ENCODE measurements around the gene STS. TPM values are rescaled to one million over a fixed set of nuclear protein-coding genes. Genes with fewer than 3 reads are reported as not detected.

STS gene
- total and polyA plus RNA-seq, 2 of the 4 experiments (the other 2 are of a cell fraction): 2.6 to 3.4 TPM

DNA sequence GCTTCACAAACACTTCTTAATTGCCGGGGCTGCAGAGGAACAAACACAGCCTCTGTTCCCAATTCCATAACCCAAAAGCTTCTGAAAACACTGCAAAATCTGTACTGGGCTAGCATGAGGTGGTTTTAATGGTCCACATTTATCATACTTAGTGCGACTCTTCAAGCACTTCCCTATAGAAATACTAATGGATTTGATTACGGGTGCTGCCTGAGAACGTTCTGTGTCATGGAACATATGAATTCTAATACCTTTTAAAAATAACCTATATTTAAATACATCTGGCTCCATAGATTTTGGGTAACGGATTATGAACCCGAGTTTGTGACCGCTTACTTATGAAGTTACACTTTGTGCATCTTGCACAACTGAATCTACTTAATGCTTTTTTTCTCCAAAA, 35.4 kb upstream of the STS start:
- no TSS peak for BruUV-seq (replicated peaks)
- Histone ChIP-seq H3K9me1 (ENCODE audit: insufficient read depth, low read length) (peaks cover 2% of the 10 kb centered on the region; the same call in 1 of the 2 replicates), H2BK15ac (ENCODE audit: low read depth, low read length) (no peak overlapping the region), H3K14ac (replicated peaks; ENCODE audit: low read depth, low read length) (no peak overlapping the region), H4K20me1 (ENCODE audit: insufficient read depth, low read length) (0 out of 2 replicates have a peak, but pooled peaks cover 5% of the 10 kb centered on the region), H3K27ac (ENCODE audit: insufficient read depth, low read length) (no peak overlapping the region), H3K18ac (ENCODE audit: low read depth, low read length) (no peak overlapping the region), H3K4me3 (ENCODE audit: insufficient read depth, low read depth, low read length) (no peak overlapping the region), H3K9me3 (ENCODE audit: control insufficient read depth, insufficient read depth, low read length) (no peaks in the 10 kb centered on the region), H2BK120ac (ENCODE audit: low read depth, low read length) (no peak overlapping the region), H2AK9ac (replicated peaks; ENCODE audit: low read depth, low read length, poor library complexity) (no peak overlapping the region), H3K36me3 (ENCODE audit: control insufficient read depth, insufficient read depth, low read length) (0 out of 2 replicates have a peak, but pooled peaks cover 2% of the 10 kb centered on the region), H4K5ac (ENCODE audit: low read depth, low read length) (no peak overlapping the region), H3K23ac (ENCODE audit: low read depth, low read length) (no peak overlapping the region), H3K27me3 (ENCODE audit: control insufficient read depth, insufficient read depth, low read length) (no peaks in the 10 kb centered on the region), H2AK5ac (ENCODE audit: low read depth, low read length) (no peak overlapping the region), H2BK5ac (ENCODE audit: low read depth, low read length, poor library complexity, severe bottlenecking) (no peak overlapping the region), H3K4ac (ENCODE audit: low read depth, low read length) (no peak overlapping the region), H3K9ac (ENCODE audit: low read depth, low read length) (no peak overlapping the region), H2AFZ (replicated peaks; ENCODE audit: low read length, poor library complexity) (no peak overlapping the region), H3K79me1 (ENCODE audit: low read depth in 1 of 2, low read length in 2 of 2) (peaks cover 23 to 29% of the 10 kb centered on the region in 2 experiments), H2BK20ac (ENCODE audit: low read depth, low read length) (no peak overlapping the region), H3K56ac (ENCODE audit: extremely low read depth, insufficient read depth, low read length) (no peak overlapping the region), H4K8ac (ENCODE audit: low read depth in 2 of 2, low read length in 2 of 2) (no peak overlapping the region), H3K4me1 (ENCODE audit: control insufficient read depth, insufficient read depth, low read length) (peaks cover 5% of the 10 kb centered on the region; the same call in 1 of the 2 replicates), H3K4me2 (ENCODE audit: low read depth, low read length) (no peak overlapping the region), H4K91ac (ENCODE audit: insufficient read depth, low read depth, low read length) (no peak overlapping the region)
- ATAC-seq (ENCODE audit: low read depth) (no peak), DNase-seq (no peak)
- intact Hi-C loops (cut with micrococcal nuclease) (no loop called here), dilution Hi-C loops (cut with HindIII; ENCODE audit: low sequenced_read_pairs, unreplicated experiment) (no loop called here), in situ Hi-C loops (cut with MboI; ENCODE audit: low sequenced_read_pairs) (no loop called here)
- 100% methylated on average over 1 of the region's 7 CpGs; no CpG with 5 or more reads in 1 of the 2 experiments for WGBS, 2 experiments (ENCODE audit: extremely low coverage in 2 of 2, insufficient read length in 1 of 2)
- no peak for TF ChIP-seq CHD1 (IDR thresholded peaks at IDR 0.05; ENCODE audit: low read depth, low read length)
- TF ChIP-seq FOS (IDR thresholded peaks at IDR 0.05; ENCODE audit: low read depth, low read length): no peak
- TF ChIP-seq MXI1 (IDR thresholded peaks at IDR 0.05; ENCODE audit: borderline replicate concordance, low read depth, low read length): no peak
- TF ChIP-seq, protein P1, sequence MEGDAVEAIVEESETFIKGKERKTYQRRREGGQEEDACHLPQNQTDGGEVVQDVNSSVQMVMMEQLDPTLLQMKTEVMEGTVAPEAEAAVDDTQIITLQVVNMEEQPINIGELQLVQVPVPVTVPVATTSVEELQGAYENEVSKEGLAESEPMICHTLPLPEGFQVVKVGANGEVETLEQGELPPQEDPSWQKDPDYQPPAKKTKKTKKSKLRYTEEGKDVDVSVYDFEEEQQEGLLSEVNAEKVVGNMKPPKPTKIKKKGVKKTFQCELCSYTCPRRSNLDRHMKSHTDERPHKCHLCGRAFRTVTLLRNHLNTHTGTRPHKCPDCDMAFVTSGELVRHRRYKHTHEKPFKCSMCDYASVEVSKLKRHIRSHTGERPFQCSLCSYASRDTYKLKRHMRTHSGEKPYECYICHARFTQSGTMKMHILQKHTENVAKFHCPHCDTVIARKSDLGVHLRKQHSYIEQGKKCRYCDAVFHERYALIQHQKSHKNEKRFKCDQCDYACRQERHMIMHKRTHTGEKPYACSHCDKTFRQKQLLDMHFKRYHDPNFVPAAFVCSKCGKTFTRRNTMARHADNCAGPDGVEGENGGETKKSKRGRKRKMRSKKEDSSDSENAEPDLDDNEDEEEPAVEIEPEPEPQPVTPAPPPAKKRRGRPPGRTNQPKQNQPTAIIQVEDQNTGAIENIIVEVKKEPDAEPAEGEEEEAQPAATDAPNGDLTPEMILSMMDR (conservative IDR thresholded peaks at IDR 0.05; ENCODE audit: low read depth, low read length): no peak
- TF ChIP-seq NFE2L2 (IDR thresholded peaks at IDR 0.05; ENCODE audit: low read depth, low read length): no peak
- CTCF ChIA-PET: interaction anchor here (0.6 kb wide), 2 partner anchors 55 to 1842 kb away, joined by 3 to 6 read pairs; no protein-coding TSS in a partner anchor
- POLR2A ChIA-PET (ENCODE audit: unreplicated experiment): no interaction called here

Measured in IMR-90 (cell line).